ENCODE data around the gene MYH11. TPM values are rescaled to one million over a fixed set of nuclear protein-coding genes. Genes with fewer than 3 reads are reported as not detected.

MYH11 gene
- total and polyA plus RNA-seq, 8 donors, result 47.3 to 208 (median 124) TPM

- intact Hi-C loops (cut with DNase I), result no loop called here
- H3K4me3 ChIP-seq, result no peak overlapping the region
Measured at GRCh38 chr16:15739950-15740349, 116.9 kb downstream of the MYH11 start.

GRCh38 chr16:15739464-15739863 lies 117.4 kb downstream of the MYH11 start:
- no peak overlapping the region for H3K4me3 ChIP-seq
- no peaks in the 10 kb centered on the region for H3K4me1 ChIP-seq
- ATAC-seq, result no peak
- H3K36me3 ChIP-seq, result peaks cover 0 to 51% of the 10 kb centered on the region in 2 donors
- intact Hi-C loops (cut with DNase I), result no loop called here
- no peak for DNase-seq
- no peak overlapping the region for H3K27ac ChIP-seq
- peaks cover 0 to 2% of the 10 kb centered on the region in 2 donors for H3K9me3 ChIP-seq
- no peaks in the 10 kb centered on the region for H3K27me3 ChIP-seq
- TF ChIP-seq, protein P1, sequence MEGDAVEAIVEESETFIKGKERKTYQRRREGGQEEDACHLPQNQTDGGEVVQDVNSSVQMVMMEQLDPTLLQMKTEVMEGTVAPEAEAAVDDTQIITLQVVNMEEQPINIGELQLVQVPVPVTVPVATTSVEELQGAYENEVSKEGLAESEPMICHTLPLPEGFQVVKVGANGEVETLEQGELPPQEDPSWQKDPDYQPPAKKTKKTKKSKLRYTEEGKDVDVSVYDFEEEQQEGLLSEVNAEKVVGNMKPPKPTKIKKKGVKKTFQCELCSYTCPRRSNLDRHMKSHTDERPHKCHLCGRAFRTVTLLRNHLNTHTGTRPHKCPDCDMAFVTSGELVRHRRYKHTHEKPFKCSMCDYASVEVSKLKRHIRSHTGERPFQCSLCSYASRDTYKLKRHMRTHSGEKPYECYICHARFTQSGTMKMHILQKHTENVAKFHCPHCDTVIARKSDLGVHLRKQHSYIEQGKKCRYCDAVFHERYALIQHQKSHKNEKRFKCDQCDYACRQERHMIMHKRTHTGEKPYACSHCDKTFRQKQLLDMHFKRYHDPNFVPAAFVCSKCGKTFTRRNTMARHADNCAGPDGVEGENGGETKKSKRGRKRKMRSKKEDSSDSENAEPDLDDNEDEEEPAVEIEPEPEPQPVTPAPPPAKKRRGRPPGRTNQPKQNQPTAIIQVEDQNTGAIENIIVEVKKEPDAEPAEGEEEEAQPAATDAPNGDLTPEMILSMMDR (IDR thresholded peaks at IDR 0.05), result no peak

More at GRCh38 chr16:15739950-15740349, 116.9 kb downstream of the MYH11 start:
- Histone ChIP-seq H3K4me1 (no peaks in the 10 kb centered on the region), H3K27ac (no peak overlapping the region), H3K27me3 (no peaks in the 10 kb centered on the region), H3K9me3 (peaks cover 0 to 2% of the 10 kb centered on the region in 2 donors), H3K36me3 (peaks cover 0 to 51% of the 10 kb centered on the region in 2 donors)
- TF ChIP-seq, protein P1 (IDR thresholded peaks at IDR 0.05), result no peak
- DNase-seq (no peak), ATAC-seq (no peak)

DNA sequence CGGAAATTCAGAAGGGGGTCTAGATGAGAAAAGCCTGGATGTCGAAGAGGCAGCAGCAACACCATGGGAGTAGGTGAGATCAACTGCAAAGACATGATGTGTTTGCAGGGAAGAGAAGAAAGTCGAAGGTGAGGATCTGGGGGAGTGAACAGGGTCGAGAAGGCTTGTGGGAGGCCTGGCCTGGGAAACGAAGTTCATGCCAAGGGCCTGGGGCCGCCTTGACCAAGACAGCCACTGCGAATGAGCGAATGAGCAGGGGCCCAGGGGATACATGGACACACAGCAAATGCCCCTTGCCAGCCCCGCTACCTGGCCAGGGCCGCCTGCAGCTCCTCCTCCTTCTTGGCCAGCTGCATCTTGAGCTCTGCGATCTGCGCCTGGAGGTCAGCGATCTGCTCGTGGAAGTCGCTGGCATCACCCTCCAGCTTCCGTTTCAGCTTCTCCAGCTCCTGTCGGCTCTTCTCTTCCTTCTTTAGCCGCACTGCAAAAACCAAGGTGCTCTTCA lies 119.6 kb downstream of the MYH11 start:
- peak in 1 of 4 donors; percentile 78 for DNase-seq
- Histone ChIP-seq H3K27me3 (no peaks in the 10 kb centered on the region), H3K4me3 (no peak overlapping the region), H3K9me3 (peaks cover 0 to 2% of the 10 kb centered on the region in 2 donors), H3K36me3 (peaks cover 0 to 48% of the 10 kb centered on the region in 2 donors), H3K27ac (no peak overlapping the region), H3K4me1 (no peaks in the 10 kb centered on the region)
- intact Hi-C loops (cut with DNase I), result no loop called here
- no peak for ATAC-seq
- TF ChIP-seq, protein P1 (IDR thresholded peaks at IDR 0.05), result no peak

DNA sequence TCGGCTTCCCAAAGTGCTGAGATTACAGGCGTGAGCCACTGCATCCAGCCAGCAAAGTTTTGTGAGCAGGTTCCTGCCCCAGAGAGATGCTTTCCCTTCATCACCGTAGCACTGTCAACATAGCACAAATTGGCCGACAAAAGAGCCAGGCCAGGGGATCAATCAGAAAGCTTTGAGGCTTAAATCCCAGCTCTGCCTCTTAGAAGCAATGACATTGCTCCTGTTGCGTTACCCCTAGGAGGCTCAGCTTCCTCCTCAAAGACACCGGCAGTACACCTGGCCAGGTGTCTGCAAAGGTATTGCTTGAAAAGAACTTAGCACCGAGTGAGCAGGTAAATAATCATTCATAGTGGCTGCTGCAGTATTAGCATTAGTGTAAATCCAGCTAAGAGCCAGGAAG lies 120.3 kb downstream of the MYH11 start:
- intact Hi-C loops (cut with DNase I), result no loop called here
- ATAC-seq, result no peak
- H3K9me3 ChIP-seq, result peaks cover 0 to 2% of the 10 kb centered on the region in 2 donors
- H3K27ac ChIP-seq, result no peak overlapping the region
- H3K4me3 ChIP-seq, result no peak overlapping the region
- H3K4me1 ChIP-seq, result no peaks in the 10 kb centered on the region
- no peaks in the 10 kb centered on the region for H3K27me3 ChIP-seq
- TF ChIP-seq, protein P1 (IDR thresholded peaks at IDR 0.05), result no peak
- no peak for DNase-seq
- peaks cover 0 to 44% of the 10 kb centered on the region in 2 donors for H3K36me3 ChIP-seq

GRCh38 chr16:15735610-15736009 lies 121.2 kb downstream of the MYH11 start:
- ATAC-seq (no peak), DNase-seq (peak in 1 of 4 donors; percentile 8)
- TF ChIP-seq, protein P1 (IDR thresholded peaks at IDR 0.05), result no peak
- H3K4me3 ChIP-seq, result no peak overlapping the region
- H3K9me3 ChIP-seq, result peaks cover 0 to under 1% of the 10 kb centered on the region in 2 donors
- H3K4me1 ChIP-seq, result no peaks in the 10 kb centered on the region
- peaks cover 0 to 35% of the 10 kb centered on the region in 2 donors for H3K36me3 ChIP-seq
- H3K27ac ChIP-seq, result no peak overlapping the region
- intact Hi-C loops (cut with DNase I), result no loop called here
- H3K27me3 ChIP-seq, result no peaks in the 10 kb centered on the region
